Measurements from ENCODE around the gene YBEY. TPM values are rescaled to one million over a fixed set of nuclear protein-coding genes. Genes with fewer than 3 reads are reported as not detected.

The YBEY gene
- total and polyA plus RNA-seq, 2 of the 8 experiments (the other 6 are each of a cell fraction or from before 2014, with no cell fraction given), result 26.9 to 31.9 TPM

GRCh38 chr21:46266946-46267345 lies 19.2 kb upstream of the YBEY start (continued):
- no peak for TF ChIP-seq CHD1 (IDR thresholded peaks at IDR 0.05; ENCODE audit: low read depth, low read length)

Data from H1 (cell line).